GM13977 (cell line): ENCODE measurements around the gene AUTS2.

Experiments used
- DNase-seq: peaks from one replicate; pipeline ENCODE4 v3.0.0; 2012; ENCODE audit warnings: low spot score
- in situ Hi-C: fragments of 300-500 bp; cut with MboI; formaldehyde crosslinking; loops from one replicate; pipeline ENCODE4 v1.12.0; 2022; ENCODE audit warnings: low sequenced_read_pairs, low pct_unique_long_range_greater_than_20kb, mixed read lengths, inconsistent platforms; ENCODE audit not compliant: unreplicated experiment
- TF ChIP-seq, protein P1 (sequence below): IDR thresholded peaks from 2 replicates; pipeline ENCODE4 v1.5.1; 2012; ENCODE audit warnings: mild to moderate bottlenecking, control low read depth; ENCODE audit not compliant: insufficient read depth; ENCODE audit errors: extremely low read depth, missing control alignments

The AUTS2 gene

DNA sequence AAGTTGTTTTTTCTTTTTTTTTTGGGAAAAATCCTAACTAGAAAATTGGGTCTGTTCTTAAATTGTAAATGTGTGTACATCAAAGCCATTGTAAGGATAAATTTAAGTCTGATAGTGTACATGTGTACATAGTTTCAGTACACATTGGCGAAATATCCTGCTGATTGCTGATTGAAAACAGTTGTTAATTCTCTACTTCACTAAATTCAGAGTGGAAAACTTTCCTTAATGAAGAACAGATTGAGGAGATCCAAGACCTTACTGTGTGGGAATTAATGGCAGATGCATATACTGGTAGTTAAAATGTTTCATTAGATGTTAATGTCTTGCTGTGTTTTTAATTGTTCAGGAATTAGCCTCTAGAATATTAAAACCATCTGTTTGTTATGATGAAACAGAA lies 506.0 kb downstream of the AUTS2 start:
- no peak for DNase-seq
- TF ChIP-seq, protein P1, sequence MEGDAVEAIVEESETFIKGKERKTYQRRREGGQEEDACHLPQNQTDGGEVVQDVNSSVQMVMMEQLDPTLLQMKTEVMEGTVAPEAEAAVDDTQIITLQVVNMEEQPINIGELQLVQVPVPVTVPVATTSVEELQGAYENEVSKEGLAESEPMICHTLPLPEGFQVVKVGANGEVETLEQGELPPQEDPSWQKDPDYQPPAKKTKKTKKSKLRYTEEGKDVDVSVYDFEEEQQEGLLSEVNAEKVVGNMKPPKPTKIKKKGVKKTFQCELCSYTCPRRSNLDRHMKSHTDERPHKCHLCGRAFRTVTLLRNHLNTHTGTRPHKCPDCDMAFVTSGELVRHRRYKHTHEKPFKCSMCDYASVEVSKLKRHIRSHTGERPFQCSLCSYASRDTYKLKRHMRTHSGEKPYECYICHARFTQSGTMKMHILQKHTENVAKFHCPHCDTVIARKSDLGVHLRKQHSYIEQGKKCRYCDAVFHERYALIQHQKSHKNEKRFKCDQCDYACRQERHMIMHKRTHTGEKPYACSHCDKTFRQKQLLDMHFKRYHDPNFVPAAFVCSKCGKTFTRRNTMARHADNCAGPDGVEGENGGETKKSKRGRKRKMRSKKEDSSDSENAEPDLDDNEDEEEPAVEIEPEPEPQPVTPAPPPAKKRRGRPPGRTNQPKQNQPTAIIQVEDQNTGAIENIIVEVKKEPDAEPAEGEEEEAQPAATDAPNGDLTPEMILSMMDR = no peak
- in situ Hi-C loops = no loop called here

DNA sequence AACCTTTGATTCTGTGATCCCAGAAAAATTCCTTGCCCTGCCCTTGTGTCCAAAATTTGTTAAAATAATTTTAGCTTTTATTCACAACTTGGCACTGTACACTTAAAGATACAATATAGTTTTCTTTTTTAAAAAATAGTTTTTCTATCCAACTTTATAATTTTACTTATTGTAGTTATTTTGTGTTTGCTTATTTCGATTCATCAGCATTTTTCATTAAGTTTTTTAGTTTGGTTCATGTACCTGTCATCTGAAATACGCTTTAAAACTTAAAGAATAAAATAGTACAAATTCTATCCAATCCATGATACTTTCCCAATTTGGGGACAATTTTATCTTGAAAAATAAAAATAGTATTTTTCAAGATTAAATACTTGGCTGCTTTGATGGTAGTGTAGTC lies 514.8 kb downstream of the AUTS2 start:
- in situ Hi-C loops = no loop called here
- TF ChIP-seq, protein P1 = no peak
- DNase-seq = no peak

DNA sequence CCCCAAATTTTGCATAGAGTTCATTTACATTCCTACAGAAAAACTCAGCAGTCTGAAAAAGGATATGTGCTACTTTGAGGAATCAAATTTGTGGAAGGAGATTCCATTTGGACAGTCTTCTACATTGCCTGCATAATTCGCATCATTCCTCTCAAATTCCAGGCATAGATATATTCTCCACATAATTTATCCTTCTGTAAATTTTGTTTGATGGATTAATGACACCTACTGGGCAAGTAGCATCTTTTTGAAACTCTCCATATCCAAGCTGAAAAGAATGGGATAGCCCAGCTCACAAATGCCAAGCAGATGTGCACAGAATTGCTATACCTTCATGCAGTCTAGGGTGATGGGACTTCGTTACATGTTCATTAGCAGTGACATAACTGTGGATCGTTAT lies 515.3 kb downstream of the AUTS2 start:
- TF ChIP-seq, protein P1 = no peak
- in situ Hi-C loops = no loop called here
- no peak for DNase-seq

DNA sequence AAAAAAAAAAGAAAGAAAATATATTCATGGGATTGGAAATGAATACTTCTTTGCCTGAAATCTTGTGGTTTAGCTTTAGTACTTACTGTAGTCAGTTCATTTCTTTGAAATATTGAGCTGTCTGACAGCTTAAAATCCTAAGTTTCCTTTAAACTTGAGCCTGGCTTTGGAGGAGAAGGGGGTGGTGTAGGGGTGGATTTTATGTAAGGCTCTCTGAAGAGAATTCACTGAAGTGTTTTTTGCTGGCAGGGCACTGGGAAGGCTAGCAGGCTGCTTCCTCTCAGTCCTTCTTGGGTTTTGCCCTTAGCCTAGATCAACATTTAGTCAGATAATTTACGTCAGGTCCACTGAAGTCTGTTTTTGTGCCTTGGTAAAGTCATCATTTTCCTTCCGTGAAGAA lies 516.5 kb downstream of the AUTS2 start:
- in situ Hi-C loops = no loop called here
- no peak for DNase-seq
- TF ChIP-seq, protein P1 = no peak

DNA sequence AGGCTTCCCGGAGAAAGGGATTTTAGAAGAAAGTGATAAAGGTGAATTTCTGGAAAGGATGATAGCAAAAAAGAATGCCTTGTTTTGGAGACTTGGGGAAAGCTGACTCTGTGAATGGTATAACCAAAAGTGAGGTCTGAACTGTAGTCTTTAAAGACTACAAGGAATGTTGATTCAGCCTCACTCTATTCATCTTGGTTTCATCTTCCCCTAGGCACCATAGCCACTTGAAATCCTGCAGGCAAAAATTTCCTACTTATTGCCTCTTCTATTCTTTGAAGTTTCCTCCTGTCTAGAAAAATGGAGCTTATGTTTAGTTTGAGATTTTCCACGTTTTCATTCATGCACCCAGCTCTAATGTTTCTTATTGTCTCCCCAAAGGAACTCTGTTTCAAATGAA lies 518.0 kb downstream of the AUTS2 start:
- no peak for DNase-seq
- TF ChIP-seq, protein P1 = no peak
- in situ Hi-C loops = no loop called here

DNA sequence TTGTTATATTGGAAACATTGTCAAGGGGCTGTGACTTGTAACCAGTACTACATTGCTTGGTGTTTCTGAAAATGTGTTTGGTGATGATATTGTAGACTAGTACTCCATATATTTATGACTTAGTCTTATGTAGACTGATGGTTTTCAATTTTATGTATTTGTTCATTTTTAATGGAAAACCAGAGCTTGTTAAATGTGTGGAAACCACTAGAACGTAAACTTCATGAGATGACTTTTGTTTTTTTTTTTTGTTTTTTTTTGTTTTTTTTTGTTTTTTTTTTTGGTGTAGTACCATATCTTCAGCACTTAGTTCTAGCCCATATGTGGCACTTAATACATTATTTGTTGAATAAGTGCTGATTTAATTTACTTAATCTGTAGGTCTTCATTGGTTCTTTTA lies 518.6 kb downstream of the AUTS2 start:
- TF ChIP-seq, protein P1 = no peak
- DNase-seq = no peak
- in situ Hi-C loops = no loop called here

DNA sequence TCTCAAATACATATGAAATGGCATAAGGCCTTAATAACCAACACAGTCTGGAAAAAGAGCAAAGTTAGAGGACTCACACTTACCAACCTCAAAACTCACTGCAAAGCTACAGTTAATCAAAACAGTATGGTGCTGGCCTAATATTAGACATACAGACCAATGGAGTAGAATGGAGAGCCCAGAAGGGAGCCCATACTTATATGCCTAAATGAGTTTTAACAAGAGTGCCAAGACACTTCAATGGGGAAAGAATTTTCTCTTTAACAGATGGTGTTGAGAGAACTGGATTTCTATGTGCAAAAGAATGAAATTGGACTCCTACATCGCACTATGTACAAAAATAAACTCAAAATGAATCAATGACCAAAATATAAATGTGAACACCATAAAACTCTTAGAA lies 522.6 kb downstream of the AUTS2 start:
- in situ Hi-C loops = no loop called here
- DNase-seq = no peak

More for the DNA sequence above, 522.6 kb downstream of the AUTS2 start:
- TF ChIP-seq, protein P1 = no peak
